HG03432 (cell line): ENCODE data around the gene PDE11A.

Experiments used
- ATAC-seq: cut with Tn5 transposase; IDR thresholded peaks from one replicate; pipeline ENCODE4 v1.9.1; 2021; ENCODE audit warnings: mild to moderate bottlenecking, moderate library complexity; ENCODE audit not compliant: unreplicated experiment

Gene PDE11A

GRCh38 chr2:177708660-177709444, 363.7 kb downstream of the PDE11A start:
- no peak for ATAC-seq

- ATAC-seq, result no peak
Measured at GRCh38 chr2:177708106-177708505, 364.5 kb downstream of the PDE11A start.

DNA sequence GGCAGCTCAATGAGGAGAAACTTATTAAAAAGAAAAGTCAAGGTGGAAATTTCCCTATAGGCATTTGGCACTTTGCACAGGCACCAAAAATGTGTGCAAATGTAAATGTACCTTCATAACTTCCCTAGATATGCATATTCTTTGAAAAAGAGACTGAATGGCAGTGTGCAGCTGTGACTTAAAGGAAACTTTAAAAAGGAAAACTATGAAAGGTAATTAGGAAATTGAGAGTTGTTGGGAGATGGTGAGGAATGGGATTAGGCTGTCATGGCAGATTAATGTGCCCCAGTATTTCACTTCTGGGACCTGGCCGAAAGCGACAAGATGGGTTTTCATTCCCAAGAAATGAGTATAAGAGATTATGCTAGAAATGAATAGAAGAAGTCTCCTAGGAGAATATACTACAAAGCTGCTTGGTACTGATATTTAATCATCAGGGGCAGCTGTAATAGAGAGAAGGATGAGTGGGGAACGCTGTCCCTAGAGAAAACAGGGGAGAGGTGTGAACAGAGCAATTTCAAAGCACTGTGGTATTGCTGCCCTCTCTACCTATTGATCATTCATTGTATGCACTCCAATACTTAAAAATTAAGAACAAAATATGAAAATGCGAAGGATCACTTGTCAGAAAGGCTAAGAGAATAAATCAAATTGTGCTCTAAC, 366.9 kb downstream of the PDE11A start:
- ATAC-seq, result no peak

- ATAC-seq, result no peak
Measured at GRCh38 chr2:177703159-177703558, 369.4 kb downstream of the PDE11A start.

DNA sequence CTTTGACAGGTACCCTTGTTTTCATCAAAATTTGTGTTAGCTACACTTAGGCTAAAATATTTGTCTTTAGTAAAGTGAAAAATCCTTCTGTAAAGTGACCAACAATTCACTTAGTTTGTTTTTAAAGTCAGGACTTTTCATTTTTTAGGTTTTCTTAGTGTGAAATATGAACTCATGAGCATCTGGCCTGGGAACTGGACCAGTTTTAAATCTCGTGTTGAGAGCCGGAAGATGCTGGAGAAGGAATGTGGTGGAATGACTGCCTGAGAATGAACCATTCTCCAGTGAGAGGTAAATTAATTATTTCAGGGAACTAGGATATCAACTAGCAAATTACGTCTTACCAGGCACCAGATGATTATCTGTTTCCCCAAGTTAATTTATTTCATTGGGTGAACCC, 374.3 kb downstream of the PDE11A start:
- no peak for ATAC-seq

DNA sequence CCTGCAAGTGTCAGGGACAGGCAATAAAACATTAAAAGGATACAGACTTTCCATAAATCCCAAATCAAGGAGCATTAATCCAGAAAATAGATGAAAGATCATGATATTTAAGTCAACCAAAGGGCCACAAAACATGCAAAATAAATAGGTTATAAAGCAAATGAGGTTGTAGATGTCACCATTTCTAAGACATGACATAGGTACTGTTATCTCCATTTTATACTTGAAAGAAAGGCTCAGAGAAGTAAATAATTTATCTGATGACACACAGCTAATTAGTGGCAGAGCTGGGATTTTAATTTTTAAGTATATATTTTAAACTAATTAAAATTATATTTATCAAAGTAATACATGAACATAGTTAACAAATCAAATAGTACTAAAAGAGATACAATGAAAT, 378.2 kb downstream of the PDE11A start:
- ATAC-seq, result no peak

DNA sequence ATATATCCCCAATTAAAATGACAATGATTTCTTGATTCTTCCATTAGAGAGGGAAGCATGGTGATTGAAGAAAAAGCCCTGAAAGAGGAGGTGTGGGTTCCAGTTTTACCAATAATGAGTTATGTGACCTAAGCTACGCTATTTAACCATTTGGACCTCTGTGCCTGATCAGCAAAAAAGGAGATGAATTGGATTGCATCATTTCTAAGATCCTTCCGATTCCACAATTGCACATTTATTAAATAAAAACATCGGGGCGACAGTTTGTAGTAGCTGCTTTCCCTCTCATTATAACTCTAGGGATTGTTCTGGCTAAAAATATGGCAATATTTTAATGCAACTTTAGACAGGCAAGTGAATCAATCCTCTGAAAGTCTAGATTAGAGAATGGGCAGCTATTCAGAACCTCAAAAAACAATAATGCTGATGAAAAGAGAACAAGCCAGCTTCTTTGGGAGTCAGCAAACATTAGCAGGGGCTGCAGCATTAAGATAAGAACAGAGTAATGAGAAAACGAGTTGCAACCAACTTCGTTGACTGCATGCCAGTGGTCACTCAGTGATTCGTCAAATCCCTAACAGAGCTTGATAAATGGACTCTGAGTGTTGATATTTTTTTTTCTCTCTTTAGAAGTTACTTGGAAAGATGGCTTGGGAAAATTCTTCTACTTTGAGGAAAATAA, 378.8 kb downstream of the PDE11A start:
- no peak for ATAC-seq

DNA sequence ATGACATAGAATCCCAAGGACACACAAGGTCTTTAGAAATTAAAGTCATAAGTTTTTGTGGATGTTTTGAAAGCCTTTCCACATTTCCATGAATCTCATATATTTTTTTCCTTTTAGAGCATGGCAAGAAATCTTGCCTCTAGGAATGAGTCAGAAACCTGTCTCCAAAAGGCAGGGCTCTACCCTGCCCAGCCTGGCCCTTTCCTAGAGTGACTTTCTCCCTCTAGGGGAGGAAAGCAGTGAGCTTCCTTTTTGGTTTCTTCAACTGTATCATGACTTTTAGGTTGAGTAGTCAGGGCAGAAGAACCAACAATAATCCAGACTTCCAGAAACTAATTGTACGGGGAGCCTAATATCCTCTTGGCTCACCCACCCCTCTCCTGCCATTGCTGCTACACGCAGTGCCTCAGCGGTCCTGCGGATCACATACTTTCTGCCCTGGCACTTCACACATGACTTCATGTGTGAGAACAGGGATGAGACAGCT, 379.8 kb downstream of the PDE11A start:
- ATAC-seq, result no peak

DNA sequence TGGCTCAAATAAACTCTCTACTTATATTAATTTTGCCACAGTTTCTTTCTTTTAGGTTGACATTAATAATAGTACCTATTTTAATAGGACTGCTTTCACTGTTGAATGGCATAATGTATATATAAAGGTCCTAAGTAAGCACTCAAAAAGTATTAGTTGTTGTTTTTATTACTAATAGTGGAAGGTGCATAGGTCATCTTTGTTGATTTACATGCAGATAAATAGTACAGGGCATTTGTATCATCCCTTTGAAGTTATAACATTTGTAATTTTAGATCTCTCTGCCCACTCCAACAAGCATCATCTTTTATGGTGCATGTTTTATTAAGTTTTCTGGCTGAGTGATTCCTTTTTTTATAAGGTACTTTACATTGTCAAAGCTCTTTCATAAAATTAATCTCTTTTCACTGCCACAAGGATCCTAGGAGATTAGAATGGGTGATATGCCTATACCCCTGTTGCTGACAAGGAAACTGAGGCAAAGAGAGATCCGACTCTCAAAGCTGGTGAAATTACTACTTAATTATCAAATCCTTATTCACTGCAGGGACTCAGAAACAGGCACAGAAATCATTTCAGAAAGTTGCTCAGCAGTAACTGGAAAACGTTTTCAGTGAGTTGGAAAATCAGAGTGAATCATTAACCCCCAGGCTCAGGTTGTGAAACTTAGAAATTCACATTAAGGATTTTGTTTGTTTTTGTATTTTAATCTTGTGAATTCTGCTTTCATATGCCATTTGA, 380.4 kb downstream of the PDE11A start:
- ATAC-seq, result no peak

- no peak for ATAC-seq
Measured at GRCh38 chr2:177691177-177691576, 381.4 kb downstream of the PDE11A start.

- no peak for ATAC-seq
Measured at GRCh38 chr2:177689623-177690022, 383.0 kb downstream of the PDE11A start.

DNA sequence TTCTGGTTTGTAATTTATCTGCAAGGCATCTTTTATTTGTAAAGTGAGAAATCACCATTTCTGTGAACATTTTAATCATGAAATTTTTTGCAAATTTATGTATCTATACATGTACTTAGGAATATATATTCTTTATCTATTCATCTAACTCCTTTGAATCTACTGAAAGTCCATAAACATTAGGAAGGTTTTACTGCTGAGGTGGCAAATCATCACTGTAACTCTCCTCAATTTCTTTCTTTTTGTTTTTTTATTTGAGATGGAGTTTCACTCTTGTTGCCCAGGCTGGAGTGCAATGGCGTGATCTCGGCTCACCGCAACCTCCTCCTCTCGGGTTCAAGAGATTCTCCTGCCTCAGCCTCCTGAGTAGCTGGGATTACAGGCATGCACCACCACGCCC, 383.7 kb downstream of the PDE11A start:
- no peak for ATAC-seq

DNA sequence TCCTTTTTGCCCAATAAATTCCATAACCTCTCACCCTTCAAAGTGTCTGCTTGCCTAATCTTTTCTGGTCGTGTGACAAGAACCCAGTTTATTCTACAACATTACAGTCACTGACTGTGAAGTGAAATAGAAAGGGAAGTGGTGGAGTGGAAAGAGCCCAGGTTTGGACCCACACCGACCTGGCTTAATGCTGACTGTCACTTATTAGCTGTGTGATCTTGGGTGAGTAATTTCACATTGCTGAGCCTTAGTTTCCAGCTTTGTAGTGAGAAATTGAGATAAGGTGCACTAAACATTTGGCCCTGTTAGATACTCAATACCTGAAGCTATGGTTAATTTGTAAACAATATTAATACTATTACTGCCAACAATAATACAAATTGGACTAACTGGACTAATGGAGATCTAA, 388.9 kb downstream of the PDE11A start:
- no peak for ATAC-seq

GRCh38 chr2:177682836-177683660, 389.5 kb downstream of the PDE11A start:
- ATAC-seq, result no peak

- no peak for ATAC-seq
Measured at GRCh38 chr2:177682006-177682405, 390.6 kb downstream of the PDE11A start.

DNA sequence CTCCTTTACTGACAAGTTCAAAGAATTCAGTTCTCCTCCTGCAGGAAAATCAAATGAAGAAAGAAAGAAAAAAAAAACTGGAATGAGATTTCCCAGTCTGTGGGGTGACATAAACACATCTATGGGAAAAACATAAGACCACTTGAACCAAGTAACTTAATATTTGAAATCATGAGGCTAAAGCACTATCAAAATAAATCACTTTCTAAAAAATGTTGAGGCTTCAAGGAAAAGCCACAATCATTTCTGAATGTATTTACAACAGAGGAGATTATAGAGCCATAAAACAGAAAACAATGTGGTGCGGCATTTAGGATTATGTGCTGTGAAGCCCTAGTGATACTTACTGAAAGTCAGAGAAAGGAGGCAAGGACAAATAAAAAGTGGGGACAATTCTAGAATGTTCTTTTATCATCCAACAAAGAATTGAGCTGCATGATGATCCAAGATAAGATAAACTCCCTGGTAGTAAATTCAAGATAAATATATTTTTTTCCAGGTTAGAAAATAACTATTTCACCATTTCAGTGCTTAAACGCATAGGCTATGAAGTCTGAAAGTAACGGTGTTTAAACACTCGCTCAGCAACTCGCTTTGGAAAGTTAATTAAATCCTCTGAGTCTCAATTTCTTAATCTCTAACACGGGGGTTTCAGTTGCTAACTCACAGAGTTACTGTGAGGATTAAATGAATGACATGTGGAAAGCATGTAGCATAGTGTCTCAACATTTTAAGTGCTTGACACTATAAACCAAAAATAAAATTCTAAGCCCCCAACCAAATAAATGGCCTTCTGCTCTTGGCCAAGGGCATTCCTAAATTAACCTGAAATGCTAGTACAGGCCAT, 391.5 kb downstream of the PDE11A start:
- no peak for ATAC-seq

DNA sequence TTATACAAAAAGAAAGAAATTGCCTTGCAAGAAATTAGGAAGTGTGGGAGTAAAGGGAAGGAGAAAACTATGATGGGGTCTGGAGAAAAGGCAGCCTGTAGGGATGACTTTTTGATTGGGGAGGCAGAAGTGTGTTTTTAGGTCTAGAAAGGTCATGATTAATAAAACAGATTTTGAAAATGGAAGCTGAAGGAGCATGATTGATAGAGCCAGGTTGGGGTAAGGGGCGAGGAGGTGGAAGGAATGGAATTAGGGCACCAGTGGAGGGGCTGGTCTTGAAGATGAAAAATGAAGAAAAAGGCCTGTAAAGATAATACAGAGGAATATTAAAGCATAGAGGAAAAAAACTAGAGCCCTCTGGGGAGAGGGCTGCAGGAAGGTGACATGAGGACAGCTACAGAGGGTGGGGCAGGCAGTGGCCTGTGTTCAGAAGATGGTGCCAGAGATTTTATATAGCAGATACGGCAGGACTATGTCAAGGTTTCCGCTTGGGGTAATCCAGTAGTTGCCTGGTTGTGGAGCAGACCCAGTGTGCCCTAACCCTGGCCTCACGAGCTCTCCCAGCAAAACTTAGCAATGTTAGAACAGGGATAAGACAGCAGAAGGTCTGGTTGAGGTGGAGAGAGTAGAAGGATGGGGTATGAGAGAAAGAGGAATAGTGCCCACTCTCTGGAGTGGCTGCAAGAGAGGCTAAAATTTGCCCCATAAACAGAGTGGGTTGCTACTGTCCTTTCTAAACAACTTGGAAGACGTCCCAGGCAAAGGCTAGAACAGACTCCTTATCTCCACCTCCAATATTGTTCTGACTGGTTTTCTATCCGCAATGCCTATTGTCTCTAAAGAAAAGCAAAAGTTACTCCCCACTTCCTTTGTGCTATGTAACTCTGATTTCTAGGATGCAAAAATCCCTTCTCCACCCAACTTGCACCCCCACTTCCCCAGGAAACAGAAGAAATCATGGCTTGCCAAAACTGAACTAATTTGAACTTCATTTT, 392.7 kb downstream of the PDE11A start:
- no peak for ATAC-seq

- ATAC-seq, result no peak
Measured at GRCh38 chr2:177678939-177679338, 393.6 kb downstream of the PDE11A start.
